ENCODE measurements around the gene PAM. TPM values are rescaled to one million over a fixed set of nuclear protein-coding genes. Genes with fewer than 3 reads are reported as not detected.

PAM gene
- total RNA-seq, 1 experiment from 2014 or later: 31.9 TPM

DNA sequence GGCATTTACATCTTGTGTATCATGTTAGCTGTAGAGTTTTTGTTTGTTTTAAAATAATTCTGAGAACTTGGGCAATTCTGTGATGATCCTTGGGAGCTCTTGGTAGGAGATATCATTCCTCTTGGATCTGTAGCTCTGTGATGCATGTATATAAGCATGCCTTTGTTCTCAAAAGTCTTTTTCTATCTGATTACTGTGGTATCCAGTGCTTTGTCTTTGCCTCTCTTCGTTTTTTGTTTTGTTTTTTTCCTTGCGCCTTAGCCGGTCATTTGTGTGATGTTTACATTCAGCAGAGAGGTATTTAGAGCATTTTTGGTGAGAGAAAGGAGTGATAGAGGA lies 110.0 kb downstream of the PAM start:
- Histone ChIP-seq H3K27me3 (ENCODE audit: low read length) (no peaks in the 10 kb centered on the region), H3K9me2 (replicated peaks; ENCODE audit: insufficient read depth, low read length) (no peaks in the 10 kb centered on the region), H4K20me1 (ENCODE audit: insufficient read depth, low read depth, low read length) (peaks cover 3% of the 10 kb centered on the region; the same call in 1 of the 2 replicates), H3K36me3 (ENCODE audit: insufficient read depth, low read length) (no peaks in the 10 kb centered on the region), H3K4me2 (ENCODE audit: low read depth, low read length, poor library complexity, severe bottlenecking) (no peak overlapping the region), H3K4me3 (ENCODE audit: low read length) (no peak overlapping the region), H2AFZ (ENCODE audit: low read length) (no peak overlapping the region), H3K9me3 (ENCODE audit: low read length) (no peaks in the 10 kb centered on the region), H3K79me2 (ENCODE audit: low read length) (no peaks in the 10 kb centered on the region), H3K27ac (ENCODE audit: low read length) (no peak overlapping the region), H3K4me1 (ENCODE audit: low read length) (no peaks in the 10 kb centered on the region), H3K9ac (ENCODE audit: low read length) (no peak overlapping the region)
- DNase-seq: no peak

DNA sequence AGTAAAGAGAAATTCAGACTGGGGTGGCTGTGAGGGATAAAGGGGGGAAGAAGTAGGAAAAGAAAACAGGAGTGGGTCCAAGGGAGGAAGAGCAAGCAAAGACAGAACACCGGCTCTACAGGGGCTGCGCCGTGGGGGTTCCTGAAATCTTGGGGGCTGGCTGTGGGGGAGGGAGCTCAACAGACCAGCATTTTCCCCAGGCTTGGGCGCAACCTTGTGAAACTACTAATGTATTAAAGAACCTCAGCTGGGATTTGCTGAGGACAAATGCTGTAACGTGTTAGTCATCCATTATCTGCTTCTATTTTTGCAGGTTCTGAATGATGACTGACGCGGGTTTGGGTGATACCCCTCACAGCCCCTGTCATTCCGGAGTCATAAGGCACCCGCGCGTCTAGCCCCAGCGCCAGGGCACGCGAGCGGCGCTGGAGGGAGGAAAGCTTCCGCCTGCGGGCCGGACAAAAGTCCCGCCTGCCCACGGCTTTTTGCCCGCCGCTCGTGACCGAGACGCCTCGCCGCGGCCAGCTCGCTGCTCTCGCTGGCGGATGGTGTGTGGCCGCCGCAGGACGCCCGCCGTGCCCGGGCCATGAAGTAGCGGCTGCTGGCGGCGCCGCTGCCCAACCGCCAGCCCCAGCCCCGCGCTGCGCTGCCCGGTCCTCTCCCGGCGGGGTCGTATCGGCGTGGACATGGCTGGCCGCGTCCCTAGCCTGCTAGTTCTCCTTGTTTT lies 110.6 kb downstream of the PAM start:
- H3K4me2 ChIP-seq (ENCODE audit: low read depth, low read length, poor library complexity, severe bottlenecking): no peak overlapping the region
- H3K4me3 ChIP-seq (ENCODE audit: low read length): no peak overlapping the region
- H3K27me3 ChIP-seq (ENCODE audit: low read length): no peaks in the 10 kb centered on the region
- H3K9ac ChIP-seq (ENCODE audit: low read length): no peak overlapping the region
- no peak for DNase-seq
- H3K27ac ChIP-seq (ENCODE audit: low read length): no peak overlapping the region
- no peaks in the 10 kb centered on the region for H3K4me1 ChIP-seq (ENCODE audit: low read length)
- H3K36me3 ChIP-seq (ENCODE audit: insufficient read depth, low read length): no peaks in the 10 kb centered on the region
- no peaks in the 10 kb centered on the region for H3K9me3 ChIP-seq (ENCODE audit: low read length)
- H3K9me2 ChIP-seq (replicated peaks; ENCODE audit: insufficient read depth, low read length): no peaks in the 10 kb centered on the region
- no peak overlapping the region for H2AFZ ChIP-seq (ENCODE audit: low read length)
- H4K20me1 ChIP-seq (ENCODE audit: insufficient read depth, low read depth, low read length): peaks cover 3% of the 10 kb centered on the region; the same call in 1 of the 2 replicates
- H3K79me2 ChIP-seq (ENCODE audit: low read length): no peaks in the 10 kb centered on the region

GRCh38 chr5:102866237-102866600 lies 111.1 kb downstream of the PAM start:
- no peak overlapping the region for H3K27ac ChIP-seq (ENCODE audit: low read length)
- no peak for DNase-seq
- no peaks in the 10 kb centered on the region for H3K4me1 ChIP-seq (ENCODE audit: low read length)
- H4K20me1 ChIP-seq (ENCODE audit: insufficient read depth, low read depth, low read length): peaks cover 3% of the 10 kb centered on the region; the same call in 1 of the 2 replicates
- H3K9me3 ChIP-seq (ENCODE audit: low read length): no peaks in the 10 kb centered on the region
- H3K9me2 ChIP-seq (replicated peaks; ENCODE audit: insufficient read depth, low read length): no peaks in the 10 kb centered on the region
- H3K4me2 ChIP-seq (ENCODE audit: low read depth, low read length, poor library complexity, severe bottlenecking): no peak overlapping the region
- no peaks in the 10 kb centered on the region for H3K79me2 ChIP-seq (ENCODE audit: low read length)
- no peaks in the 10 kb centered on the region for H3K27me3 ChIP-seq (ENCODE audit: low read length)
- H3K9ac ChIP-seq (ENCODE audit: low read length): no peak overlapping the region
- no peak overlapping the region for H2AFZ ChIP-seq (ENCODE audit: low read length)
- no peaks in the 10 kb centered on the region for H3K36me3 ChIP-seq (ENCODE audit: insufficient read depth, low read length)
- no peak overlapping the region for H3K4me3 ChIP-seq (ENCODE audit: low read length)

GRCh38 chr5:102867992-102868662 lies 113.0 kb downstream of the PAM start:
- no peaks in the 10 kb centered on the region for H3K9me3 ChIP-seq (ENCODE audit: low read length)
- no peaks in the 10 kb centered on the region for H3K79me2 ChIP-seq (ENCODE audit: low read length)
- H4K20me1 ChIP-seq (ENCODE audit: insufficient read depth, low read depth, low read length): peaks cover 3% of the 10 kb centered on the region; the same call in 1 of the 2 replicates
- no peak for DNase-seq
- H3K36me3 ChIP-seq (ENCODE audit: insufficient read depth, low read length): no peaks in the 10 kb centered on the region
- H3K9ac ChIP-seq (ENCODE audit: low read length): no peak overlapping the region
- no peak overlapping the region for H3K27ac ChIP-seq (ENCODE audit: low read length)
- H3K9me2 ChIP-seq (replicated peaks; ENCODE audit: insufficient read depth, low read length): no peaks in the 10 kb centered on the region
- H3K4me3 ChIP-seq (ENCODE audit: low read length): no peak overlapping the region
- H3K27me3 ChIP-seq (ENCODE audit: low read length): no peaks in the 10 kb centered on the region
- no peak overlapping the region for H3K4me2 ChIP-seq (ENCODE audit: low read depth, low read length, poor library complexity, severe bottlenecking)
- H2AFZ ChIP-seq (ENCODE audit: low read length): no peak overlapping the region
- no peaks in the 10 kb centered on the region for H3K4me1 ChIP-seq (ENCODE audit: low read length)

- Histone ChIP-seq H3K9me2 (replicated peaks; ENCODE audit: insufficient read depth, low read length) (no peaks in the 10 kb centered on the region), H4K20me1 (ENCODE audit: insufficient read depth, low read depth, low read length) (peaks cover 3% of the 10 kb centered on the region; the same call in 1 of the 2 replicates), H3K36me3 (ENCODE audit: insufficient read depth, low read length) (no peaks in the 10 kb centered on the region), H3K4me3 (ENCODE audit: low read length) (no peak overlapping the region), H3K9ac (ENCODE audit: low read length) (no peak overlapping the region), H3K4me2 (ENCODE audit: low read depth, low read length, poor library complexity, severe bottlenecking) (no peak overlapping the region), H3K4me1 (ENCODE audit: low read length) (no peaks in the 10 kb centered on the region), H3K79me2 (ENCODE audit: low read length) (no peaks in the 10 kb centered on the region), H3K27me3 (ENCODE audit: low read length) (no peaks in the 10 kb centered on the region), H2AFZ (ENCODE audit: low read length) (no peak overlapping the region), H3K27ac (ENCODE audit: low read length) (no peak overlapping the region), H3K9me3 (ENCODE audit: low read length) (no peaks in the 10 kb centered on the region)
- no peak for DNase-seq
These were observed 114.1 kb downstream of the PAM start for GRCh38 chr5:102869230-102869629.

- Histone ChIP-seq H3K9me2 (replicated peaks; ENCODE audit: insufficient read depth, low read length) (no peaks in the 10 kb centered on the region), H3K79me2 (ENCODE audit: low read length) (no peaks in the 10 kb centered on the region), H3K4me3 (ENCODE audit: low read length) (no peak overlapping the region), H3K9me3 (ENCODE audit: low read length) (no peaks in the 10 kb centered on the region), H3K36me3 (ENCODE audit: insufficient read depth, low read length) (no peaks in the 10 kb centered on the region), H3K4me2 (ENCODE audit: low read depth, low read length, poor library complexity, severe bottlenecking) (no peak overlapping the region), H2AFZ (ENCODE audit: low read length) (no peak overlapping the region), H3K27ac (ENCODE audit: low read length) (no peak overlapping the region), H3K9ac (ENCODE audit: low read length) (no peak overlapping the region), H3K27me3 (ENCODE audit: low read length) (no peaks in the 10 kb centered on the region), H4K20me1 (ENCODE audit: insufficient read depth, low read depth, low read length) (peaks cover 3% of the 10 kb centered on the region; the same call in 1 of the 2 replicates), H3K4me1 (ENCODE audit: low read length) (no peaks in the 10 kb centered on the region)
- no peak for DNase-seq
These were observed 118.4 kb downstream of the PAM start for GRCh38 chr5:102873379-102873932.

GRCh38 chr5:102874054-102874453 lies 118.9 kb downstream of the PAM start:
- DNase-seq: no peak
- Histone ChIP-seq H3K27ac (ENCODE audit: low read length) (no peak overlapping the region), H2AFZ (ENCODE audit: low read length) (no peak overlapping the region), H3K9ac (ENCODE audit: low read length) (no peak overlapping the region), H3K9me3 (ENCODE audit: low read length) (no peaks in the 10 kb centered on the region), H3K36me3 (ENCODE audit: insufficient read depth, low read length) (no peaks in the 10 kb centered on the region), H3K27me3 (ENCODE audit: low read length) (no peaks in the 10 kb centered on the region), H3K4me3 (ENCODE audit: low read length) (no peak overlapping the region), H3K9me2 (replicated peaks; ENCODE audit: insufficient read depth, low read length) (no peaks in the 10 kb centered on the region), H3K4me1 (ENCODE audit: low read length) (no peaks in the 10 kb centered on the region), H4K20me1 (ENCODE audit: insufficient read depth, low read depth, low read length) (peaks cover 3% of the 10 kb centered on the region; the same call in 1 of the 2 replicates), H3K79me2 (ENCODE audit: low read length) (no peaks in the 10 kb centered on the region), H3K4me2 (ENCODE audit: low read depth, low read length, poor library complexity, severe bottlenecking) (no peak overlapping the region)

DNA sequence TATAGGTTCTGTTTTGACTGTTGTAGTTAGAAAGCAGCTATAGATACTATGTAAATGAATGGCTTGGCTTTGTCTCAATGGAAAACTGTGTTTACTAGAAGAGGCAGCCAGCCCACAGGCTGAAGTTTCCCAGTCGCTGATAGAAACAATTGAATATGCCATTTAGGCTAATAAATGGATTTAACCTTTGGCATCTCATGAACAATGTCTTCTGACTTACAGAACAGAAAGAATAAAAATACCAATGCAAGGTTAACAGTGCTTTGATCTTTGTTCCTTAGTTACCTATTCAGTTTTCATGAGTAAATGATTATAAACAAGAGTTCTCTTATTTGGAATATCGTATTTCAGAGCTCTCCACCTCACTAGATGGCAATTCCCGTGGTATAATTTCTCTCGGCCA lies 120.6 kb downstream of the PAM start:
- H3K4me2 ChIP-seq (ENCODE audit: low read depth, low read length, poor library complexity, severe bottlenecking): no peak overlapping the region
- H3K79me2 ChIP-seq (ENCODE audit: low read length): no peaks in the 10 kb centered on the region
- DNase-seq: no peak
- no peak overlapping the region for H3K4me3 ChIP-seq (ENCODE audit: low read length)
- no peaks in the 10 kb centered on the region for H4K20me1 ChIP-seq (ENCODE audit: insufficient read depth, low read depth, low read length)
- H3K9ac ChIP-seq (ENCODE audit: low read length): no peak overlapping the region
- no peaks in the 10 kb centered on the region for H3K27me3 ChIP-seq (ENCODE audit: low read length)
- no peak overlapping the region for H2AFZ ChIP-seq (ENCODE audit: low read length)
- H3K27ac ChIP-seq (ENCODE audit: low read length): no peak overlapping the region
- H3K4me1 ChIP-seq (ENCODE audit: low read length): no peaks in the 10 kb centered on the region
- H3K36me3 ChIP-seq (ENCODE audit: insufficient read depth, low read length): no peaks in the 10 kb centered on the region
- no peaks in the 10 kb centered on the region for H3K9me2 ChIP-seq (replicated peaks; ENCODE audit: insufficient read depth, low read length)
- no peaks in the 10 kb centered on the region for H3K9me3 ChIP-seq (ENCODE audit: low read length)
